GM19351 (cell line): ENCODE results near the gene TRAPPC3.

ENCODE experiments used
- ATAC-seq: cut with Tn5 transposase; IDR thresholded peaks from one replicate; pipeline ENCODE4 v1.9.1; 2021; ENCODE audit warnings: mild to moderate bottlenecking, moderate library complexity; ENCODE audit not compliant: unreplicated experiment

Gene TRAPPC3

DNA sequence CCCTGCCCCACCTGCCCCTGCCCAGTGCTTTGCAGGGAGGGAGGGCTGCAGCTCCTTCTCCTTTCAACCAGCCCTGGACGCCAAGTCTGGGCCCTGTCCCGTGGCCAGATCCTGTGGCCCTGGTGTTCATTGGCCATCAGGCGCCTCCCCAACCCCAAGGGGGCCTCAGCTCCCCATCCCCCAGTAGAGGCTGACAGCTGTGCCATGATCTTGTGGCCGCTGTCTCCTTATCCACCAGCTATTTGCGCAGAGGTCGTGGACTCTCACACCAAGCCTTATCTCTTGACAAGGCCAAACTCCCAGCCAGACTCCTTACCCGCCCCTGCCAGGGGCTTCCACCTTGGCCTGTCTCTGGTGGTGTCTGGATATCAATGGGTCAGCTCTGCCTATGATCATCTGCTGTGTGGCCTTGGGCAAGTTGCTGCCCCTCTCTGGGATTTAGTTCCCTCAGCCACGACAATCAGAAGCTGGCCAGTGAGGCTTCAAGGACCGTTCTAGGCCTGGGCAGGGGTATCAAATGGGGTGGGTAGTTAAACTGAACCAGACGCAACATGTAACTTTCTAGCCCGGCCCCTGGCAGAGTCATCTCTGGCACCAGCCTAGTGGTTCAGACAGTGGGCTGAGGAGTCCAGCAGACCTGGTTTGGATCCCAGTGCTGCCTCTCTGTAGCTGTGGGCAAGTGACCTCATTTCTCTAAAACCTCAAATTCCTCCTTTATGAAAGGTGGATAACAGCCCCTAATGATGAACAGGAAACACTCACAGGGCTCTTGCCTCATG is 21.0 kb downstream of the TRAPPC3 start:
- ATAC-seq = no peak

DNA sequence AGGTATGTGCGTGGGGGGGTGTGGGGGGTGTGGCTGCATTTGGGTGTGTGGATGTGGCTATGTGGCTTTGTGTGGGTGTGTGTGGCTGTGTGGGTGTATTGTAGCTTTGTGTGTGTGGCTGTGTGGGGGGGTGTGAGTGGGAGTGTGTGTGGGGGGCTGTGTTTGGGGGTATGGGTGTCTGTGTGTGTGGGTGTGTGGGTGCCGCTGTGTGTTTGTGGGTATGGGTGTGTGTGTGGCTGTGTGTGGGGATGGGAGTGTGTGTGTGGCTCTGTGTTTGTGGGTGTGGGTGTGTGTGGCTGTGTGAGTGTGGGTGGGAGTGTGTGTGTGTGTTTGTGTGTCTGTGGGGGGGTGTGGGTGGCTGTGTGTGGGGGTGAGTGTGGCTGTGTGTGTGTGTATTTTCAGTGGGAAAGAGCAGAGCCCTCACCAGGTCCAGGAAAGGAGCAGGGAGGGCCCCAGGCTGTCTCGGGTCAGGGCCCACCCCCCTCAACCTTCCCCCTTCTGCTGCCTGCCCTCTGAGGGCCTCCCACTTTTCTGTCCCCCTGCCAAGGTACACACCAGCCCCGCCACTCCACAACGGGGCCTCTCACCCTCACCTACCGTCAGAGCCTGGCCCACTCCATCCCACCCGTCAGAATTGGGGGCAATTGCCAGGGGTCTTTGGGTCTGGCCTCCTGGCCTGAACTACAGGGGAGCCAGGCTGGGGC is 22.3 kb downstream of the TRAPPC3 start:
- ATAC-seq = no peak

DNA sequence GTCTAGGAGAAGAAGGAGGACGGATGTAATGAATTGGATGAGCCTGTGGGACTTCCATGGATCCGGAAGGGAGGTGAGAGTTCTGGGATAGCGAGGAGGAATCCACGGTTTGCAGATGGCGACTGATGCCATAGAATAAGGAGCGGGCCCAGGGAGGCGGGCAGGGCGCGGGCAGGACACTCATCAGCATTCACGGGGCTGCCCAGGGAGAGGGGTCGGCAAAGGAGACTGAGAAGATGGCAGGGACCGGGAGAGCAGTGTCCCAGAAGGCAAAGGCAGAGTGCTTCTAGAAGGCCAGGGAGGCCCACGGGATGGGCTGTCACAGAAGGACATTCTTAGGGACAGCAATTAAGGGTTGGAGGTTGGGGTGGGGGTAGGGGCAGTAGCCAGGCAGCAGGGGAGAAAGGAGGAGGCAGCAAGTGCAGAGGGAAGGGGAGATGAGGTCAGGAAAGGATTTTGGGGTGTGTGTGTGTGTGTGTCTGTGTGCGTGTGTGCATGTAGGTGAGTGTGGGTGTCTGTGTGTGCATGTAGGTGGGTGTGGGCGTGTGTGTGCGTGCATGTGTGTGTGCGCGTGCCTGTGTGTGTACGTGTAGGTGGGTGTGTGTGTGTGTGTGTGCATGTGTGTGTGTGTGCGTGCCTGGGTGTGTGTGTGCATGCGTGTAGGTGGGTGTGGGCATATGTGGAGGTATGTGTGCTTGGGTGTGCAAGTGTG is 23.1 kb downstream of the TRAPPC3 start:
- ATAC-seq = no peak

DNA sequence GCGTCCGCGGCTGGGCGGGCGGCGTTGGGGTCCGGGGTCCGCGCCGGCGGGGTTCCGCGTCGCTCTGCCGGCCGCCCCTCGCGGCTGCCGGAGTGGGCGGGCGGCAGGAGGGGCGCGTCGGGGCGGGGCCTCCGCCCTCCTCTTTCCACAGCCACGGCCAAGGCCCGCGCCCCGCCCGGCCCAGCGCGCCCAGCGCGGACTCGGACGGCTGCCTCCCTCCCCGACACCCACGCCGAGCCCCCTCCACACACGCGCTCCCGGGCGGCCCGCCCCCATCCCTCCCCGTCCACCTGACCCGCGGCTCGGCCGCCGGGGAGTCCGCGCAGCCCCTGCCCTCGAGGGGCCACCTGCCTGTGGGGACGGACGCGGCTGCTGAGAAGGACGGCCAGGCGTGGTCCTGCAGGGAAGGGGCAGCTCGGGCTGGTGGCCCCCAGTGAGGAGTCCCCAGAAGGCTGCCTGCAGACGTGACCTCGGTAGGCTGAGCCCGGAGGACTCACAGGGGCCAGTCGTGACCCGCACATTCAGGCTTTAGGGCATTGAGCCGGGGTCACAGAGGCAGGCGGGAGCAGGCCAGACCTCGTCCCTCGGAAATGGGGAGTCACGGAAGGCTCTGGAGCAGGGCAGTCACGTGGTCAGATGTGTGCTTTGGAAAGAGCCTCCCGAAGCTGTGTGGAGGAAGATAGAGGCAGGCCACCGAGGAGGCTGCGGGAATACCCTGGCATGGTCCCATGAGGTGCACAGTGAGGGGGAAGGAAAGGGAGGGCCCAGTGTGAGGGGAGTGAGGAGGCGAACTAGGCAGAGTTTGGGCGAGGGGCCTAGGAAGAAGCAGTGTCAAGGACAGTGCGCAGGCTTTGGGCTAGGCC is 23.9 kb downstream of the TRAPPC3 start, which contains the start of gene COL8A2:
Gene COL8A2 (minus strand): TSS at position 94 of the 863 bp plus-strand sequence. CDS start 24,980 bp downstream, outside the sequence.
- ATAC-seq = no peak

DNA sequence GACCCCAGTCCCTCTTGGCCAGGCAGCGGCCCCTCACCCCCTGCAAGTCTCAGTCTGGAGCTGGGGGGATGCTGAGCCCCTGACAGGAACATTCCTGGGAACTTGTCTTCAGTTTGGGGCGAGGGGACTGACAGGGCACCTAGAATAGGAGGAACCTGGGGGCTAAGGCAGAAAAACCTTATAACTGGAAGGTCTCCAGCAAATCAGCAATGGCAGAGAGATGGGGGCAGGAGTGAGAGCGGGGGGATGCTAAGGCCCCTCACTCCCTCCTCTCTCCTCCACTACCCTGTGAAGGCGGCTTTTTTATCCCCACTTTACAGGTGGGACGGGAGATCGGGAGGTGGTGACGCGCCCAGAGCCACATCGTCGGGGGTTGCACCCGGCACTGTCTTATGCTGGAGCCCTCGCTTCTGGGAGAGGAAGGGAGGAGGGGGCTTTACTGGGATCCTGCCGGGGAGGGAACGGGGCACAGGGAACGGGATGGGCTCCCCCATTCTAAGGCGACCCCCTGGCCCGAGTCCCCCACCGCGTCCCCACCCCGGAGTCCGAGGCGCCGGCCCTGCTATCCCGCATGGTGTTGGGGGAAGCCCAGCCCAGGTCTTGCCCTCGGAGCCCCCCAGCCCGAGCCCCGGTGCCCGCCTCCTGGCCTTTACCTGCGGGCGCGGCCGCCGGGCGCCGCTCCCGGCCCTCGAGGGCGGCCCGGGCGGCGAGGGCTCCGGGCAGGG is 24.7 kb downstream of the TRAPPC3 start:
- no peak for ATAC-seq

DNA sequence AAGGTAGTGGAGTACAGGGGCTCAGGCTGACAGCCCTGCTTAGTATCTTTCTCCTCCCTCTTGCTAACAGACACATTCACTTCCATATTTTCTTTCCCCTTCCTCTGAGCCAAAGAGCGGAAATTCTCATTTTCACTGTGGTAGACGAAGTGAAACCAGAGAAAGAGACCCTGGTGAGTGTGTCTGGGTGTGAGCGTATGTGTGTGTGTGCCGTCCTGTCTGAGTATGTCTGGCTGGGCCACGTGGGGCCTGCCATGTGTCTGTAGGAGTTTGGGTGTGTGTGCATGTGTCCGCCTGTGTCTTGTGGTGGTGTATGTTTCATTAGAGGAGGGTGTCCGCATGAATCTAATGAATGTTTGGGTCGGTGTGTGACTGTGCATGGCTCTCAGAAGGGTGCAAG is 25.9 kb downstream of the TRAPPC3 start:
- no peak for ATAC-seq

DNA sequence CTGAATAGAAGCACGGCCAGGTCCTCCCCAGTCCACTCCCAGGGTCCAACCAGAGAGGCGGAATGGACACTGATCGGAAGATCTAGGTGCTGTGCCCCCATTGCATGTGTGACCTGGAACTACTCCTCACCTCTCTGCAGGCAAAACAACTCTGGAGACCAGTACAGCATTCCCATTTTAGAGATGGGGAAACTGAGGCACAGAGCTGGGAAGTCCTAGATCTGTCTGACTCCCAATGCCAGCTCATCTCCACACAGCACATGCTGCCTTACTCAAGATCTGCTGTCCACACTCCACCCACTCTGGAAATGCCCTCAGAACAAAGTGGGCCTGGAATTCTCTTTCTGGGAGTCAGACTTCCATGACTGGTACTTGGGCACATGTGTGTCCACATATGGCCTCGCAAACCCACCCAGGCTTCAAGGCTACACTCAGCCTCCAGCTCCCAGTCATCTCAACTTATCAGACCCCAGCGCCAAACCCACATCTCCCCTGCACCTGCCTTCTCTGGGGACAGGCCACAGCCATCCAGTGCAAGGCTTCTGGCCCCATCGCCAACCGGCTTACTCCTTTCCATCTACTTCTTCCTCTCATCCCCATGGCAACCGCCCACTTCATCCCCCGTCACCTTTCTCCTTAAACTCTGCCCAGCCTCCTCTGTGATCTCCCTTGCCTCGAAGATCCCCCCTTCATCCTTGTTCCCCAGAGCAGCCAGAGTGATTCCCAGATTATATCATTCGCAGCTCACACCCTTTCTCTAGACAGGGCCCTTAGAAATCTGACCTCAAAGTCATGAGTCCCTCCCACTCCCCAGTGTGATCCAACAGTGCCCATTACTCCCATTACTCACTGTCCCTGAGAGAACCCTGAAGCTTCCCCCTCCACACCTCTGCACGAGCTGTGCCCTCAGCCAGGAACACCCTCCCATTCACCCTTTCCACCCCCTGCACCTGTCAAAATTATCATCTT is 26.9 kb downstream of the TRAPPC3 start:
- no peak for ATAC-seq

DNA sequence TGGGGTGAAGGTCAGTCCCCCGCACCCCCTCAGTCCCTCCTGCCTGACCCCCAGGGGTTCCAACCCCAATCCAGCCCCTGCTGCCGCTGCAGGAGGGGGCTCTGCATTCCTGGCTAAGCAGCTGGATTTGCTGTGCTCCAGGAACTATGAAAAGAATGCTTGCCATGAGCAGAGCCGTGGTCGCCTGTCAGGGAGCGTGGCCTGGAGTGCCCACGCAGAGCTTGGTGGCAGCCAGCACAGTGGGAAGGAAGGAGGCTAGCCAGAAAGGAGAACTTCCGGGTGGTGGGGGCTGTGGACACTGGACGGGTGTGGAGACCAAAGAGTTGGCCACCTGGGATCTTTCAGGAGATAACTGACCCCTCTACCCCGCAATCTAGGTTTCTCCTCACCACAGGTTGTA is 29.8 kb downstream of the TRAPPC3 start:
- no peak for ATAC-seq

DNA sequence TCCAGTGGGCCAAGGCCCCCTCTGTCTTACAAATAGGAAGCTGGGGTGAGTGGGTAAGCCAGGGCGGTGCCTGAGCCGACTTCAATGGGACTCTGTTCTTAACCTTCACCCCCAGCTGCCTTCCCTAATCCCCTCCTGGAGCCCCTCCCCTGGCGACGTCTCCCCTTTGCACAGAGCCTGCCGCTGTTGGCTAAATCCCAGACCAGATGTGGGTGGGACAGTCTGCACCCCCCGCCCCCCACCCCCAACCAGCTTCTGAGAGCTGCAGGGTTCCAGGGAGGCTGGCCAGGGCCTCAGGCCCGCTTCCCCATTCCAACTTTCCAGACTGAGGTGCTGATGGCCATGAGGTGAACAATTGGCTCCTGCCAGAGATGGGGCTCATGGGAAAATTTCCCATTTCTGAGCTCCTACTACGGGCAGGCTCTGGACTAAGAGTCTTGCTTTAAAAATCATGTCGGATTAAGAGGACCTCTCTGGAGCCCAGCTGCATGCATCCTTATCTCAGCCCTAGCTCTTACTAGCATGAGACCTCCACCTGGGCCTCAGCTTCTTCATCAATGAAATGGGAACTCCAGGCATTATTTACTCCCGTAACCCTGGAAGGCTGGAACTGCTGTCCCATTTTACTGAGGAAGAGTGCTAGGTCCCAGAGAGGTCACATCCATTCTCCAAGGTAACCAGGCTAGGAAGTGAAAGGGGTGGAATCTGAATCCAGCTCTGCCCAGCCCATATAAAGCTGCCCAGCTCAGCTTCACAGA is 30.7 kb downstream of the TRAPPC3 start:
- ATAC-seq = no peak

DNA sequence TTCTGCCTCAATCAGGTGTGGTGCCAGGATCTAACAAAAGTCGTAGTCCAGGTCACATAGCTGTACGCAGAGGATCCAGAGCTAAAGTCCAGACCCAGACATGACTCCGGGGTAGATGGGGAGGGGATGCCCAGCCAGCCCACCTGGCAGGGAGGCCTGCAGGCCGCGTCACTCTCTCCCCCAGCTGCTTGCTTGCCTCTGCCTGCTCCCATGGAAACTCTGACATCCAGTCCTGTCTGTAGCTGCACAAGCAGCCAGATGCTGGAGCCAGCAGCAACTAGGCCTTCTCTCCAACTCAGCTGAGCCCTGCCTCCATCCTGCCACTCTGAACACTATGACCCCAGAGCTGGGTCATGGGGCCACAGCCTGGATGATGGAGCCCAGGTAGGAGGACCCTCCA is 32.4 kb downstream of the TRAPPC3 start:
- ATAC-seq = no peak

DNA sequence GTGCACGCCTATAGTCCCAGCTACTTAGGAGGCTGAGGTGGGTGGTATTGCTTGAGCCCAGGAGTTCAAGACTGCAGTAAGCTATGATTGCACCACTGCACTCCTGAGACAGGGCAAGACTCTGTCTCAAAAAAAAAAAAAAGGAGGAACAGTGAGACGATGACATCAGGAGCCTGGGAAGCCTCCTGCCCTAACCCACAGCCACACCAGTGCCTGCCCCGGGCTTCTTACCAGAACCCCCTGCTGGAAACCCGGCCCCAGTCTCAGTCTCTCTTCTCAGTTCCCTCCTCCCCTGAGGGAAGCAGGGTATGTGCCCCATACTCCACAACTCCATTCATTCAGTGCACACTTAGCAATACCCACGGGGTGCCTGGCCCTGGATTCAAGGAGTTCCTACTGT is 33.4 kb downstream of the TRAPPC3 start:
- no peak for ATAC-seq

DNA sequence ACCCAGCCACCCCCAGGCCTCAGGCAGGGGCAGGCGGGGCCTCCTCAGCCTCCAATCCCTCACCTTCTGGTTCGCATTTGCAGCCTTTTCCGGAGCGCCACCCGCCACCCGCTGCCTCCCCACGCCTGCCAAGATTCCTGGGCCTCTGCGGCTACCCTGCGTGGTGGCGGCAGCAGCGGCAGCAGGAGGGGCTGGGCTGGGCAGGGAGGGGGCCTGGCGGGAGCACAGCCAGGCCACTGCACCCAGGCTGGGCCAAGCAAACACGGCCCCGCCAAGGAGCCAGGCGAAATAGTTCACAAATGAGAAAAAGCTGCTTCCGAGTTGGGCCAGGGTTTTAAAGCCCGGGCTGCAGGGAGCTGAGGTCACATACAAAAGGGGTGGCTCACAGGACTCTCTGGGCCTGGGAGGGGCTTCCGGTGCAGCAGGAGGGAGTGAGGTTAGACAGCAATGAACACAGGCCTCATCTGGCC is 34.1 kb downstream of the TRAPPC3 start:
- ATAC-seq = no peak

DNA sequence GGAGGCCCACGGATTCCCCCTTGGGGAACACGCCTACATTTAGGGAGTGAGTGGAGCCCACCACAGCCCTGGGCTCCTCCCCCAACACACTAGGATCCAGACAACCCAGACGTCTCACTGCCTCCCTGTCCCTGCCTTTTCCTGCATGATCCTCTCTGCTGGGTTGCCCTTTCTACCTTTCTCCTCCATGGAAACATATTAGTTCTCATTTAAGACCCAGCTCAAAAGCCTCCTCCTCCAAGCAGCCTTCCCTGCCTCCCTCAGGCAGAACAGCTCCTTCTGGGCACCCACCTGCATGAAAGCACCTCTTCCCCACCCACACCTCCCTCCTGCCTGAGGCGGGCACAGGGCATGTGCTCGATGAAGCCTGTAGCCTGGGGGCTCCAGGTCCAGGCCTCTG is 34.9 kb downstream of the TRAPPC3 start:
- no peak for ATAC-seq

DNA sequence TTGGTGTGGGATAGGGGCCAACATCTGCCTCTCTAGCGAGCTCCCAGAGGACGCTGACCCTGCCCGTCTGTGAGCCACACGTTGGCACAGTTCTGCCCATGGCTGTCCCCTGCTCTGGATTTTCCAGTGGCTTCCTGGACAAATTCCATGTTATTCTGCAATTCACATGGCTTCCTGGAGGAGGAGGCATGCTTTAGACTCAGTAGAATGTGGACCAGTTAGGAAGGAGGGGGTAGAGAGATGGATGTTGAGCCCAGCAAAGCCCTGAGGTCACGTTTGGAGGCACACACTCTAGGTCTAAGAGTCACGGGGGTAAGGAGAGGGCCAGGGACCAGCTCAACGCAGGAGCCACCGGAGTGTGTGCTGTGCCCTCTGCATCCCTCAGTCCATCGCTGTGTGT is 36.5 kb downstream of the TRAPPC3 start:
- ATAC-seq = no peak

DNA sequence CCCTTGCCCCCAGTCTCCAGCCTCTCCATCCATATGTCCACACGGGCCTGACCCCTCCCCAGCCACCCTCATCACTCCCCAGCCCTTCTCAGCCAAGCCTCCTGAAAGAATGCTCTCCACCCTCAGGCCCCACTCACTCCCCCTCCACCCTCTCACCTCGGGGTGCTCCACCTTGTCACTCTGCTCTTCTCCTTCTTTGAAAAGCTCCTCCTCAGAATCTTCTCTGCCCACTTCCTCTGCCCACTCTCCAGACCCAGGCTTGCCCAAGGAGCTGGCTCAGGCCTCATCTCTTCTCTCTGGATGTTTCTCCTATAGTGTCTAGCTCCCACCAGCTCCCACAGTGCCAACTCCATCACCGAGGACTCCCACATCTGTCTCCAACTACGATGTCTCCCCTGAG is 38.1 kb downstream of the TRAPPC3 start:
- no peak for ATAC-seq

DNA sequence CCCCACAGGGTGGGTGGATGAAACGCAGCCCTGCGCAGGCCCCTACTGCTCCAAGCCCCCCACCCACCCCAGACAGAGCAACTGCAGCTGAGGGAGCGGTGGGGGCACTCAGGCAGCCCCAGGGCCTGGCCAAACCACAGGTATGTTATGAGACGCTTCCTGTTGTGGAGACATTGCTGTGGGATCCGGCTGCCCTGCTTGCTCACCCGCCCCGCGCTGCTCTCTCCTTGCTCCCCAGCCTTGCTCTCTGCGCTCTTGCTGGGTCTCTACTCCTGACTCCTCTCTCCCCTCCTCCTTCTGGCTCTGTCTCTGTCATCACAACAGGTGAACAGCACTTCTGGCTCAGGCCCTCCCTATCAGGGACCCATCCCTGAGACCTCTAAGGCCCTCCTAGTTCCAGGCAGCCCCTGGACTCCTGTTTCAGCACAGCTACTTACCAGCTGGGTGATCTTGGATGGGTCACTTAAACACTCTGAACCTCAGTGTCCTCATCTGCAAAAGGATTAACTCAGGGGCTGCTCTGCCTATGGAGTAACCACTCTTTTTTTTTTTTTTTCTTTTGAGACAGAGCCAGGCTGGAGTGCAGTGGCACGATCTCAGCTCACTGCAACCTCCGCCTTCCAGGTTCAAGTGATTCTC is 40.1 kb downstream of the TRAPPC3 start:
- ATAC-seq = no peak

DNA sequence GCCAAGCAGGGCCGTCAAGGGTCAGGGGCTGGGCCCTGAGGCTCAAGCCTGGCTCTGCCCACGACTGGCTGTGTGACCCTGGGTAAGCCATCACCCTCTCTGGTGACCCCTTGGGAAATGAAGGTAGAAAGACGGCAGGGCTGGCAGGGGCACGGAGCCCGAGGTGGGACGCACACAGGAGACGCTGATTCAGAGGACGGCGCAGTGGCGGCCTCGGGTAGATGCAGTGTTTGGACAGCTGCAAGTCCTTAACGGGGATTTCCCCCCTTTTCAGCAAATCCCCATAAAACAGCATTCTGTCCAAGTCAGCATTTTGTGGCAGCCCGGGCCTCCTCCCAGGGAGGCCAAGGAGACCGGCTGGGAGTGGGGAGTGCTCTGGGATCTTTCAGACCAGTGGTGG is 41.0 kb downstream of the TRAPPC3 start:
- no peak for ATAC-seq

DNA sequence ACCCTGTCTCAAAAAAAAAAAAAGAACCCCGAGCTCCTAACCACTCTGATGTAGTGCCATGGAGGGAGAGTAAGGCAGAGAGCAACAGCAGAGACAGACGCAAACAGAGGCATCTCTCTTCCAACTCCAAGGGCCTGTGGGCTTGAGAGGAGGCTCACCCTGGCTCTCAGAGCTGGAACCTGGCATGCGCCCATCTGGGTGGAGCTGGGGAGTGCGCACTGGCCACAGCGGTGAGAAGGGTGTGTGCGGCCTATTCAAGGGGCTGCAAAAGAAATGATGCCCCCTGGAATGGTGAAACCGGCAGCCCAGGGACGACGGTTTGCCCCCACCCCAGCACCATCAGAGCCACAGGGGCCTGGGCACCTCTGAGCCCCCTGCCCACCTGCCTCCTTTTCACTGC is 41.9 kb downstream of the TRAPPC3 start:
- ATAC-seq = no peak
